SH-SY5Y (cell line): ENCODE results near the gene OR4D11.

Experiments
- GATA2 ChIP-seq: IDR thresholded peaks from 2 replicates; pipeline ENCODE4 v1.6.1; 2011; ENCODE audit warnings: mild to moderate bottlenecking, low read depth, low read length
- GATA3 ChIP-seq: IDR thresholded peaks from 2 replicates; pipeline ENCODE4 v1.6.1; 2011; ENCODE audit warnings: low read depth, mild to moderate bottlenecking, low read length, moderate library complexity

DNA sequence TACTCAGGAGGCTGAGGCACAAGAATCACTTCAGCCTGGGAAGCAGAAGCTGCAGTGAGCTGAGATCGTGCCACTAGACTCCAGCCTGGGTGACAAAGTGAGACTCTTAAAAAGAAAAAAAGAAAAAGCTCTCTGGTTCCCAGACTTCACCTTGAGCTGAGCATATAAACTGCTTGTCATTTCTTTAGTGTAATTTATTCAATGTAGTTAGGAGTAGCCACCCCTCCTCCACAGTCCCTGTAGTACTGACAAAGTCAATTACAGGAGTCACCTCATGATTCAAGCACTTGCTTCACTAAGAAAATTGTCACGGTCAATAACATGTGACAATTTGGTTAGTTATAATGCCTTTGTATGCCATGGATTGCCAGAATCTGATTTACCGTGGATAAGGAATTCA lies 23.0 kb upstream of the OR4D11 start:
- no peak for TF ChIP-seq GATA3
- TF ChIP-seq GATA2: no peak
